ENCODE data around the gene ITM2C.

GRCh38 chr2:230865766-230866755 lies 1.3 kb downstream of the ITM2C start:
- TF ChIP-seq POLR2A (IDR thresholded peaks at IDR 0.05; ENCODE audit: low read length) (no peak), GATA1 (IDR thresholded peaks at IDR 0.05; ENCODE audit: low read depth, low read length) (no peak)

Data from erythroblast (primary cell).